Neuronal stem cell (in vitro differentiated cells): ENCODE measurements around the gene NBPF10.
"Not testable (repeated sequence)": the region's sequence is repeated elsewhere in the genome, so short reads cannot be mapped to it uniquely, and the experiment has no call there.

Source experiments
- DNase-seq: peaks from one replicate; pipeline ENCODE4 v3.0.0-alpha.2; 2013; ENCODE audit warnings: low spot score
- H2AFZ ChIP-seq: one replicate; pipeline ENCODE4 v1.6.1; 2013; ENCODE audit warnings: mild to moderate bottlenecking, low read length, inconsistent platforms
- H2AK5ac ChIP-seq: 2 replicates; pipeline ENCODE4 v1.6.1; 2013; ENCODE audit warnings: low read depth, mild to moderate bottlenecking, inconsistent platforms, low read length, moderate library complexity, mixed read lengths
- H2BK120ac ChIP-seq: 2 replicates; pipeline ENCODE4 v1.6.1; 2013; ENCODE audit warnings: low read depth, mild to moderate bottlenecking, inconsistent platforms, low read length, moderate library complexity, mixed read lengths
- H2BK12ac ChIP-seq: one replicate; pipeline ENCODE4 v1.6.1; 2013; ENCODE audit warnings: low read length, inconsistent platforms
- H2BK15ac ChIP-seq: 2 replicates; pipeline ENCODE4 v1.6.1; 2013; ENCODE audit warnings: mild to moderate bottlenecking, low read length, inconsistent platforms, mixed read lengths
- H2BK5ac ChIP-seq: one replicate; pipeline ENCODE4 v1.6.1; 2013; ENCODE audit warnings: inconsistent platforms, mild to moderate bottlenecking, low read length, moderate library complexity
- H3K14ac ChIP-seq: one replicate; pipeline ENCODE4 v1.6.1; 2013; ENCODE audit warnings: low read length, inconsistent platforms
- H3K18ac ChIP-seq: 2 replicates; pipeline ENCODE4 v1.6.1; 2013; ENCODE audit warnings: low read length, inconsistent platforms
- H3K23ac ChIP-seq: 2 replicates; pipeline ENCODE4 v1.6.1; 2013; ENCODE audit warnings: low read depth, mild to moderate bottlenecking, mixed read lengths, low read length, inconsistent platforms; ENCODE audit not compliant: poor library complexity
- H3K27ac ChIP-seq: replicated peaks from 3 replicates; pipeline ENCODE4 v1.5.1; 2013; ENCODE audit warnings: low read length, inconsistent platforms
- H3K27me3 ChIP-seq, 3 experiments: 2 replicates each; pipeline ENCODE4 v1.6.1; 2013; ENCODE audit warnings: low read length in 3 of 3, mild to moderate bottlenecking in 2 of 3, inconsistent platforms in 1 of 3, low read depth in 1 of 3, mixed read lengths in 1 of 3, moderate library complexity in 1 of 3; ENCODE audit not compliant: control insufficient read depth in 3 of 3, insufficient read depth in 3 of 3
- H3K36me3 ChIP-seq, 2 donors: replicated peaks in 1 of 2; 2 replicates each; pipeline ENCODE4 v1.6.1; 2013; ENCODE audit warnings: low read length in 2 of 2; ENCODE audit not compliant: control insufficient read depth in 2 of 2, insufficient read depth in 2 of 2
- H3K4ac ChIP-seq: 2 replicates; pipeline ENCODE4 v1.6.1; 2013; ENCODE audit warnings: inconsistent platforms, mild to moderate bottlenecking, low read length, moderate library complexity
- H3K4me1 ChIP-seq, 2 donors: 1 replicate in 1 of 2; 2 replicates in 1 of 2; pipeline ENCODE4 v1.6.1; 2013; ENCODE audit warnings: low read length in 2 of 2, low read depth in 1 of 2; ENCODE audit not compliant: control insufficient read depth in 2 of 2, insufficient read depth in 1 of 2
- H3K4me2 ChIP-seq: one replicate; pipeline ENCODE4 v1.6.1; 2013; ENCODE audit warnings: mild to moderate bottlenecking, low read length, inconsistent platforms; ENCODE audit not compliant: insufficient read depth, poor library complexity, severe bottlenecking
- H3K4me3 ChIP-seq, 2 donors: 2 replicates each; pipeline ENCODE4 v1.5.1; 2013; ENCODE audit warnings: low read length in 2 of 2, mild to moderate bottlenecking in 2 of 2, inconsistent platforms in 1 of 2, moderate library complexity in 1 of 2
- H3K79me1 ChIP-seq: one replicate; pipeline ENCODE4 v1.6.1; 2013; ENCODE audit warnings: low read depth, mild to moderate bottlenecking, inconsistent platforms, low read length, moderate library complexity
- H3K9ac ChIP-seq: one replicate; pipeline ENCODE4 v1.6.1; 2013; ENCODE audit warnings: mild to moderate bottlenecking, low read depth, low read length, inconsistent platforms; ENCODE audit not compliant: poor library complexity
- H3K9me3 ChIP-seq, 2 donors: replicated peaks in 1 of 2; 2 replicates each; pipeline versions ENCODE3 to v1.6.1; 2013; ENCODE audit warnings: low read length in 2 of 2, mild to moderate bottlenecking in 2 of 2, inconsistent platforms in 1 of 2, low read depth in 1 of 2, mixed read lengths in 1 of 2, moderate library complexity in 1 of 2; ENCODE audit not compliant: control insufficient read depth in 2 of 2, insufficient read depth in 1 of 2
- H4K8ac ChIP-seq: one replicate; pipeline ENCODE4 v1.6.1; 2013; ENCODE audit warnings: low read depth, mild to moderate bottlenecking, inconsistent platforms, low read length, moderate library complexity
- H4K91ac ChIP-seq: one replicate; pipeline ENCODE4 v1.6.1; 2013; ENCODE audit warnings: low read length, low read depth, mild to moderate bottlenecking, inconsistent platforms; ENCODE audit not compliant: poor library complexity
- WGBS, 2 donors: extraction: QIAGEN DNeasy Blood & Tissue Kit; methylation state at CpG; one replicate each; pipeline ENCODE4 v1.1.7; 2013; ENCODE audit warnings: missing lambda C conversion rate in 2 of 2, mixed read lengths in 1 of 2; ENCODE audit not compliant: insufficient read length in 2 of 2, insufficient replicate concordance in 1 of 2; ENCODE audit errors: extremely low coverage in 2 of 2; 5-methylcytosine and 5-hydroxymethylcytosine counted together

Gene NBPF10

GRCh38 chr1:146167273-146167672, 22.7 kb upstream of the NBPF10 start:
- H3K4ac ChIP-seq, H3K4me2 ChIP-seq, H4K8ac ChIP-seq, H3K23ac ChIP-seq, H3K14ac ChIP-seq, H3K9ac ChIP-seq, H3K4me1 ChIP-seq, DNase-seq, H3K18ac ChIP-seq, H3K36me3 ChIP-seq, H3K4me3 ChIP-seq, H2BK5ac ChIP-seq, H2BK120ac ChIP-seq, H3K27ac ChIP-seq, H3K79me1 ChIP-seq, H4K91ac ChIP-seq, H2AFZ ChIP-seq, H2AK5ac ChIP-seq, H3K9me3 ChIP-seq, H2BK12ac ChIP-seq, H2BK15ac ChIP-seq, H3K27me3 ChIP-seq: not testable (repeated sequence)
- WGBS, 2 donors = no CpG with 5 or more reads among the region's 1 CpG
